A673 (cell line): ENCODE measurements around the gene CCDC170.

ENCODE experiments used
- CTCF ChIP-seq: fragments of 300-800, 200-600 bp; sonication (generic); conservative IDR thresholded peaks from 2 replicates; pipeline ENCODE4 v1.5.1; 2017; ENCODE audit warnings: low read depth, mild to moderate bottlenecking, antibody characterized with exemption, low read length, moderate library complexity, mixed read lengths
- EZH2 ChIP-seq: fragments of 200-600 bp; sonication (generic); IDR thresholded peaks from 2 replicates; pipeline ENCODE4 v1.6.1; 2017; ENCODE audit warnings: borderline replicate concordance, low read depth, mild to moderate bottlenecking, mixed read lengths, antibody characterized with exemption, low read length; ENCODE audit not compliant: poor library complexity, severe bottlenecking

- TF ChIP-seq CTCF = no peak
- no peak for TF ChIP-seq EZH2
Measured at GRCh38 chr6:151635741-151636140, 141.9 kb downstream of the CCDC170 start.
